Stimulated activated memory B cell treated with anti-CD40 and anti-IgM and Interleukin-4, amounts not matched to agents 10 μg/mL and 1 μg/mL and 100 μg/mL, for 72 hours (primary cell): ENCODE measurements around the gene DTNBP1.

Source experiments
- ATAC-seq: fragments of 150-1000 bp; cut with Tn5 transposase; 2 replicates; pipeline ENCODE4 v1.10.0; 2021
- H3K27ac Mint-ChIP-seq: one replicate; pipeline ENCODE4 v1.8.0; 2022; ENCODE audit warnings: mild to moderate bottlenecking, mixed read lengths
- H3K27me3 Mint-ChIP-seq: one replicate; pipeline ENCODE4 v1.8.0; 2022; ENCODE audit warnings: mixed read lengths
- H3K36me3 Mint-ChIP-seq: one replicate; pipeline ENCODE4 v1.8.0; 2022; ENCODE audit warnings: mixed read lengths
- H3K4me1 Mint-ChIP-seq: one replicate; pipeline ENCODE4 v1.8.0; 2022; ENCODE audit warnings: mixed read lengths
- H3K4me3 Mint-ChIP-seq: one replicate; pipeline ENCODE4 v1.8.0; 2022; ENCODE audit warnings: mild to moderate bottlenecking, moderate library complexity, mixed read lengths
- H3K9me3 Mint-ChIP-seq: one replicate; pipeline ENCODE4 v1.8.0; 2022; ENCODE audit warnings: mixed read lengths

DTNBP1 gene, protein sequence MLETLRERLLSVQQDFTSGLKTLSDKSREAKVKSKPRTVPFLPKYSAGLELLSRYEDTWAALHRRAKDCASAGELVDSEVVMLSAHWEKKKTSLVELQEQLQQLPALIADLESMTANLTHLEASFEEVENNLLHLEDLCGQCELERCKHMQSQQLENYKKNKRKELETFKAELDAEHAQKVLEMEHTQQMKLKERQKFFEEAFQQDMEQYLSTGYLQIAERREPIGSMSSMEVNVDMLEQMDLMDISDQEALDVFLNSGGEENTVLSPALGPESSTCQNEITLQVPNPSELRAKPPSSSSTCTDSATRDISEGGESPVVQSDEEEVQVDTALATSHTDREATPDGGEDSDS

DNA sequence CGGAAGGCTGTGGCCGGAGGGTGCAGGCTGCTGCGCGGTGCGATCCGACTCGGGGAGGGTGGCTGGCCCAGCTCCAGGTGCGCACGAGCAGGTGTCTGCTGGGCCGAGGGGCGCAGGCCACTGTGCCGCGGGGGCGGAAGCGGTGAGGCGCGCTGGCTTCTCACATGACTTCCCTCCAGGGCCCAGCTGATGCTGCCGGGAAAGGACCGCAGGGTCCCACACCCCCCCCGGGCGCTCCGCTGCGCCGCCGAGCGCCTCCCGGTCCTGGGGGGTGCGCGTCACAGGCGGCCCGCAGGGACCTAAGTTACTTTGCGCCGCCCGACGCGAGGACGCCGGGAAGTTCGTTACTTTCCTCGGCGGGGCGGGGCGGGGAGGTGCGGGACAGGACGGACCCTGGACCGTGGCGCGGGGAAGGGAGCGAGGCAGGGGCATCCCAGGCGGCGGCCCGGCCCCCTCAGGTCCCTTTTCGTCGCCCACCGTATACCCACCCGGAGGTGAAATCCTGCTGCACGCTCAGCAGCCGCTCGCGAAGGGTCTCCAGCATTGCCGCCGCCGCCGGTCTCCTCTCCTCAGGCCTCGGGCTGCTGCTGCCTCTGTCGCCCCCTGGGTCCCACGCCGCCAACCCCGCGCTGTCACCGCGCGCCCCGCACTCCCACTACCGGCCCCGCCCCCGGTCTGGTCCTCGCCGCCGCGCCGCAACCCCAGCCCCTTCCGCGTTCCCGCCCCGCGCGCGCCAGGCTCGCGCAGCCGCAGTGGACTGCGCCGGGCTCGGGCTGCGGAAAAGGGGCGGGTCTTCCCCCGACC is at the start of gene DTNBP1:
TSS of gene DTNBP1 (minus strand) at position 703 of the 804 bp plus-strand sequence. CDS start at position 544, 159 bp downstream.
- peak within 1 kb of the TSS; percentile 20 for H3K27ac Mint-ChIP-seq
- H3K9me3 Mint-ChIP-seq: no peaks in the 10 kb centered on the region
- H3K4me1 Mint-ChIP-seq: peaks cover 45% of the 10 kb centered on the region
- peak; percentile 90 for ATAC-seq
- H3K4me3 Mint-ChIP-seq: peak within 1 kb of the TSS; percentile 85
- no peaks in the 10 kb centered on the region for H3K36me3 Mint-ChIP-seq
- H3K27me3 Mint-ChIP-seq: no peaks in the 10 kb centered on the region

DNA sequence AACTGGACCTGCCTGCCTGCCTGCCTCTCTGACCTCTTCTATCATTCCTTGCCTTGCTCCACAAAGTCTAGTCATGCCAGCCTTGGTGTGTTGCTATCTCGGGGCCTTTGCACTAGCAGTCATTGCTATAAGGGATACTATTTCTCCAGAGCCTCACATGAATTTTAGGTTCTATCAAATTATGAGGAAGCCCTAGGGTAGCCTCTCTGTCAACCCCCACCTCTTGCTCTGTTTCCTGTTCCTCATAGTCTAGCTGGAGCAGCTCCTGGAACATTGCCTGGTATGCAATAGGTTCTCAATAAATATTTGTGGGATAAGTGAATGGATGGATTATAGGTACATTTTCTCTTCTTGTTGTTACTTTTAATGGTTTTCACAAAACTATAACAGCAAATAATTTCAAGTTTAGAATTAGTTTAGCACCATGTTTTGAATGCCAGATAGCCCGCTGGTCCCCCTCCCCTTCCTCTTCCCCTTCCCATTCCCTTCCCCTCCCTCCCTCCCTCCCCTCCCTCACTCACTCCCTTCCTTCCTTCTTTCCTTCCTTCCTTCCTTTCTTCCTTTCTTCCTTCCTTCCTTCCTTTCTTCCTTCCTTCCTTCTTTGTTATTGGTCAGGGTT is 46.9 kb upstream of the DTNBP1 start:
- Mint-ChIP-seq H3K4me3 (no peak overlapping the region), H3K27ac (no peak overlapping the region), H3K9me3 (peaks cover 5% of the 10 kb centered on the region), H3K36me3 (no peaks in the 10 kb centered on the region), H3K4me1 (no peaks in the 10 kb centered on the region), H3K27me3 (no peaks in the 10 kb centered on the region)
- ATAC-seq: no peak

- ATAC-seq: no peak
- Mint-ChIP-seq H3K36me3 (peaks cover 5% of the 10 kb centered on the region), H3K27me3 (no peaks in the 10 kb centered on the region), H3K9me3 (peaks cover 7% of the 10 kb centered on the region), H3K4me3 (no peak overlapping the region), H3K27ac (no peak overlapping the region), H3K4me1 (no peaks in the 10 kb centered on the region)
These were observed 45.4 kb upstream of the DTNBP1 start for GRCh38 chr6:15708231-15708630.

GRCh38 chr6:15705981-15706380 is 43.2 kb upstream of the DTNBP1 start:
- Mint-ChIP-seq H3K4me1 (no peaks in the 10 kb centered on the region), H3K4me3 (no peak overlapping the region), H3K36me3 (peaks cover 5% of the 10 kb centered on the region), H3K9me3 (peaks cover 7% of the 10 kb centered on the region), H3K27me3 (no peaks in the 10 kb centered on the region), H3K27ac (no peak overlapping the region)
- no peak for ATAC-seq

- Mint-ChIP-seq H3K36me3 (peaks cover 3% of the 10 kb centered on the region), H3K9me3 (peaks cover 2% of the 10 kb centered on the region), H3K27me3 (no peaks in the 10 kb centered on the region), H3K4me1 (peaks cover 6% of the 10 kb centered on the region), H3K4me3 (no peak overlapping the region), H3K27ac (no peak overlapping the region)
- no peak for ATAC-seq
These were observed 35.6 kb upstream of the DTNBP1 start for GRCh38 chr6:15698471-15698870.

DNA sequence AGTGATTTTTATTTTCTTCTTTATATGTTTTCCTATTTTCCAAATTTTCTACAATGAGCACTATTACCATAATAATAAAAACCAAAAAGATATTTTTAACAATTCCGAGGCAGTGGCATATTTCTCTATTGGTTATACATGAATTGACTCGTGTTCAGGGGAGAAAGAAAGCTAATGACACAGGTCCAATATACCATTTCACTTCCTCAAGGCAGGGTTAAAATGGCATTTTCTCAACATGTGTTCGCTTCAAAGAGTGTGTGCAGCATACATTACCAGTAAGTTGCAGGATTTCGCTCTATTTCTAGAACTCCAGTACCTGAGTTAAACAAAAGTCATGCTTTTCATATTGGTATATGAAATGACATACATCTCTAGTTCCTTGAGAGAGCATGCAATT is 35.1 kb upstream of the DTNBP1 start:
- Mint-ChIP-seq H3K36me3 (no peaks in the 10 kb centered on the region), H3K27ac (no peak overlapping the region), H3K27me3 (no peaks in the 10 kb centered on the region), H3K4me1 (peaks cover 6% of the 10 kb centered on the region), H3K4me3 (no peak overlapping the region), H3K9me3 (no peaks in the 10 kb centered on the region)
- ATAC-seq: no peak

GRCh38 chr6:15691250-15691869 is 28.5 kb upstream of the DTNBP1 start:
- H3K36me3 Mint-ChIP-seq: no peaks in the 10 kb centered on the region
- H3K4me1 Mint-ChIP-seq: peaks cover 10% of the 10 kb centered on the region
- peak overlapping the region; percentile 84 for H3K27ac Mint-ChIP-seq
- no peaks in the 10 kb centered on the region for H3K9me3 Mint-ChIP-seq
- no peaks in the 10 kb centered on the region for H3K27me3 Mint-ChIP-seq
- peak; percentile 94 for ATAC-seq
- H3K4me3 Mint-ChIP-seq: peak overlapping the region; percentile 62

GRCh38 chr6:15690510-15690909 is 27.7 kb upstream of the DTNBP1 start:
- H3K4me3 Mint-ChIP-seq: no peak overlapping the region
- H3K4me1 Mint-ChIP-seq: peaks cover 17% of the 10 kb centered on the region
- H3K27ac Mint-ChIP-seq: peak overlapping the region; percentile 84
- H3K27me3 Mint-ChIP-seq: no peaks in the 10 kb centered on the region
- H3K9me3 Mint-ChIP-seq: no peaks in the 10 kb centered on the region
- H3K36me3 Mint-ChIP-seq: no peaks in the 10 kb centered on the region
- no peak for ATAC-seq

DNA sequence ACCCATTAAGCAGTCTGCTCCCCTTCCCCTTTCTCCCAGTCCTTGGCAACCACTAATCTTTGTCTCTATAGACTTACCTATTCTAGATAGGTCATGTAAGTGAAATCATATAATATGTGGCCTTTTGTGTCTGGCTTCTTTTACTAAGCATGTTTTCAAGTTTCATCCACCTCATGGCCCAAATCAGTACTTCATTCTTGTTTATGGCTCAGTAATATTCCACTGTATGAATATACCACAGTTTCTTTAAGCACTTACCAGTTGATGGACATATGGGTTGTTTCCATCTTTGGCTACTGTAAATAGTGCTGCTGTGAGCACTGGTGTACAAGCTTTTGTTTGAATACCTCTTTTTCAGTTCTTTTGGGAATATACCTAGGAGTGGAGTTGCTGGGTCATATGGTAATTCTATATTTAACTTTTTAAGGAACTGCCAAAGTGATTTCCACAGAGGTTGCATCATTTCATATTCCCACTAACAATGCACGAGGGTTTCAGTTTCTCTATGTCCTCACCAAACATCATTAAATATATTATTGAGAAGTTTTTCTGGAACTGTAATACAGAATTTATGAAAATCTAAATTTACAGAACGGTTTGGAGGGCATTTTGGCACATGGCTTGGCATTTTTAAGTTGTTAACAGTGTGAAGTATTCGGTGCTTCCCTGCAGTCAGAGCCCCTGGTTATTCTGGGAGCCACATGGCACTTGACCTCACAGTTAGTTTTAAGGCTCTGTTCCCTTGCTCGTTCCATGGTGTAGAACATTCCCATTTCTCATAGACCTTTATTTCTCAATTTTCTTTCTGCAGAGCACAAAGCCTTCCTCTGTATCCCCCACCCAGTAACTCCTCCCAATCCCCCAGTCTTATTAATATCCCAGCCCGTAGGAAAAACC is 27.0 kb upstream of the DTNBP1 start:
- ATAC-seq: no peak
- Mint-ChIP-seq H3K36me3 (no peaks in the 10 kb centered on the region), H3K4me1 (peaks cover 17% of the 10 kb centered on the region), H3K9me3 (no peaks in the 10 kb centered on the region), H3K27ac (no peak overlapping the region), H3K4me3 (no peak overlapping the region), H3K27me3 (no peaks in the 10 kb centered on the region)

- H3K4me3 Mint-ChIP-seq: no peak overlapping the region
- H3K27me3 Mint-ChIP-seq: no peaks in the 10 kb centered on the region
- no peak for ATAC-seq
- peaks cover 12% of the 10 kb centered on the region for H3K4me1 Mint-ChIP-seq
- H3K9me3 Mint-ChIP-seq: peaks cover 2% of the 10 kb centered on the region
- no peaks in the 10 kb centered on the region for H3K36me3 Mint-ChIP-seq
- no peak overlapping the region for H3K27ac Mint-ChIP-seq
These were observed 22.8 kb upstream of the DTNBP1 start for GRCh38 chr6:15685619-15686018.

DNA sequence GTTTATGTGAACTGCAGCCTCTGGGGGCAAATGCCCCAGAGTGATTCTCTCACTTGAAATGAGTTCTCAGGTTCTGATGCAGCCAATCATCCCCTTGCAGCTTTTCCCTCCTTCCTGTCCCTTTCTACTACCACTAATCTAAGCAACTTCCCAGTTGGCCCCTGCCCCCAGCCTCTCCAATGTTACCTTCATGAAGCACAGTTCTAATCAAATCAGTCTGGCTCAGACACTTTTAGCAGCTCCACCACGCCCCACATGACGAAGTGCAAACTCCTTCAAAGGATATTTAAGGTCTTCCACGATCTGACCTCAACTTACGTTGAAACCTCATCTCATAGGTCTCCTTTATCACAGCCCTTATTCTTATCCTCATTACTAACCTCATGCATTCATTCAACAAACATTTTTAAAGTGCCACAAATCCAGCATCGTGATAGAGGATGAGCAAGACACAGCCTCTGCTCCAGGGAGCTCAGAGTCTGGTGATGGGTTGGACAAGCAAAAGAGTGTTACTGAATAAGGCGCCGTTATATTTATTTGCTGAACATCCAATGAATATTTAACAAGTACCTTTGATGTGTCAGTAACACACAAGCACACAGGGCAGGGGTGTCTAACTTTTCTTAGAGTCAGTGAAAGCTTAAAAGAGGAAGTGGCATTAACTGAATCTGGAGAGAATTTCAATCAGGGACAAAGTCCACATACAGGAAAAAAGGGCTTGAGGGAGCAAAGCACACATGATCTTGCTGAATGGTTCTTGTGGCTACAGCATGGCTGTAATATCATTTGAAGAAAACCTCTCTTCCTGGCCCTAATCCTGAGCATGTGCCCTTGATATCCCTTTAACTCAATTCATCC is 20.4 kb upstream of the DTNBP1 start:
- H3K4me3 Mint-ChIP-seq: no peak overlapping the region

GRCh38 chr6:15681946-15682345 is 19.1 kb upstream of the DTNBP1 start:
- Mint-ChIP-seq H3K9me3 (peaks cover 5% of the 10 kb centered on the region), H3K4me3 (no peak overlapping the region), H3K27ac (no peak overlapping the region), H3K4me1 (peaks cover 12% of the 10 kb centered on the region), H3K36me3 (no peaks in the 10 kb centered on the region), H3K27me3 (no peaks in the 10 kb centered on the region)
- no peak for ATAC-seq

More for the DNA sequence above, 20.4 kb upstream of the DTNBP1 start:
- H3K4me1 Mint-ChIP-seq: peaks cover 12% of the 10 kb centered on the region
- no peaks in the 10 kb centered on the region for H3K27me3 Mint-ChIP-seq
- H3K27ac Mint-ChIP-seq: no peak overlapping the region
- no peaks in the 10 kb centered on the region for H3K36me3 Mint-ChIP-seq
- peaks cover 2% of the 10 kb centered on the region for H3K9me3 Mint-ChIP-seq
- ATAC-seq: no peak

DNA sequence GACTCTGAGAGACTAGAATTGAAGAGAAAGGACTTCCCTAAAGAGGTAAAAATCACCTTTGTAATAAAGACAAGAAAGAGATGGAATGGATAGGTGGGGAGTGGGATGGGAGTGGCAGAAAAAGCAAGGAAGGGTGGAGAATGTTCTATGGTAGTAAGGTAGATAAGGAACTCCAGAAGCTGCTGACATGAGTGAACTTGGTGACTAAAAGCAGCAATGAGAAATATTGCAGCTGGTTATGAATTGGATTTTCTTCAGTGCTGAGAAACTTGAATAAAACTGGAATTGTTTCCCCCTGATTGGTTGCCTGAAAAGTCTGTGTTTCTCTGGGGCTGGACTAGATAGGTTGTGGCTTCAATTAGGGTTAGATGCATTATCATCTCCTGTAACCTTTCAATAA is 15.7 kb upstream of the DTNBP1 start:
- Mint-ChIP-seq H3K27ac (no peak overlapping the region), H3K4me1 (peaks cover 6% of the 10 kb centered on the region), H3K27me3 (no peaks in the 10 kb centered on the region), H3K4me3 (no peak overlapping the region), H3K36me3 (no peaks in the 10 kb centered on the region), H3K9me3 (peaks cover 5% of the 10 kb centered on the region)
- no peak for ATAC-seq

GRCh38 chr6:15677822-15678221 is 15.0 kb upstream of the DTNBP1 start:
- Mint-ChIP-seq H3K27me3 (no peaks in the 10 kb centered on the region), H3K4me3 (no peak overlapping the region), H3K4me1 (peaks cover 1% of the 10 kb centered on the region), H3K9me3 (peaks cover 3% of the 10 kb centered on the region), H3K36me3 (no peaks in the 10 kb centered on the region), H3K27ac (no peak overlapping the region)
- no peak for ATAC-seq
